ENCODE measurements around the gene SDK1.

The SDK1 gene

GRCh38 chr7:4123823-4124222 lies 822.8 kb downstream of the SDK1 start:
- no peak for DNase-seq (ENCODE audit: low read depth in 1 of 2, low spot score in 1 of 2)

GRCh38 chr7:4124556-4125477 lies 823.8 kb downstream of the SDK1 start:
- DNase-seq (ENCODE audit: low read depth in 1 of 2, low spot score in 1 of 2): no peak

- DNase-seq (ENCODE audit: low read depth in 1 of 2, low spot score in 1 of 2): no peak
These were observed 827.0 kb downstream of the SDK1 start for GRCh38 chr7:4127909-4128560.

- DNase-seq (ENCODE audit: low read depth in 1 of 2, low spot score in 1 of 2): no peak
These were observed 828.5 kb downstream of the SDK1 start for GRCh38 chr7:4129481-4130122.

GRCh38 chr7:4131063-4131462 lies 830.0 kb downstream of the SDK1 start:
- no peak for DNase-seq (ENCODE audit: low read depth in 1 of 2, low spot score in 1 of 2)

- DNase-seq (ENCODE audit: low read depth in 1 of 2, low spot score in 1 of 2): no peak
These were observed 831.2 kb downstream of the SDK1 start for GRCh38 chr7:4132221-4132620.

- DNase-seq (ENCODE audit: low read depth in 1 of 2, low spot score in 1 of 2): no peak
These were observed 832.5 kb downstream of the SDK1 start for GRCh38 chr7:4133491-4134044.

- no peak for DNase-seq (ENCODE audit: low read depth in 1 of 2, low spot score in 1 of 2)
These were observed 833.2 kb downstream of the SDK1 start for GRCh38 chr7:4134204-4134603.

- DNase-seq (ENCODE audit: low read depth in 1 of 2, low spot score in 1 of 2): no peak
These were observed 833.6 kb downstream of the SDK1 start for GRCh38 chr7:4134631-4135030.

- no peak for DNase-seq (ENCODE audit: low read depth in 1 of 2, low spot score in 1 of 2)
These were observed 834.2 kb downstream of the SDK1 start for GRCh38 chr7:4135301-4135700.

- no peak for DNase-seq (ENCODE audit: low read depth in 1 of 2, low spot score in 1 of 2)
These were observed 835.0 kb downstream of the SDK1 start for GRCh38 chr7:4136036-4136435.

- no peak for DNase-seq (ENCODE audit: low read depth in 1 of 2, low spot score in 1 of 2)
These were observed 835.6 kb downstream of the SDK1 start for GRCh38 chr7:4136501-4137110.

- no peak for DNase-seq (ENCODE audit: low read depth in 1 of 2, low spot score in 1 of 2)
These were observed 836.5 kb downstream of the SDK1 start for GRCh38 chr7:4137552-4137951.

GRCh38 chr7:4138866-4139265 lies 837.8 kb downstream of the SDK1 start:
- no peak for DNase-seq (ENCODE audit: low read depth in 1 of 2, low spot score in 1 of 2)

GRCh38 chr7:4139656-4140625 lies 838.9 kb downstream of the SDK1 start:
- DNase-seq (ENCODE audit: low read depth in 1 of 2, low spot score in 1 of 2): no peak

GRCh38 chr7:4140933-4141332 lies 839.9 kb downstream of the SDK1 start:
- DNase-seq (ENCODE audit: low read depth in 1 of 2, low spot score in 1 of 2): no peak

- no peak for DNase-seq (ENCODE audit: low read depth in 1 of 2, low spot score in 1 of 2)
These were observed 842.0 kb downstream of the SDK1 start for GRCh38 chr7:4143006-4143405.

GRCh38 chr7:4143511-4144171 lies 842.6 kb downstream of the SDK1 start:
- DNase-seq (ENCODE audit: low read depth in 1 of 2, low spot score in 1 of 2): no peak

GRCh38 chr7:4144172-4144701 lies 843.2 kb downstream of the SDK1 start:
- no peak for DNase-seq (ENCODE audit: low read depth in 1 of 2, low spot score in 1 of 2)

Data from activated CD4-positive, alpha-beta T cell treated with anti-CD3 and anti-CD28 coated beads, Interleukin-2, amount 50 U/mL, for 24 hours (primary cell).